Measurements from ENCODE around the gene AIPL1.

DNA sequence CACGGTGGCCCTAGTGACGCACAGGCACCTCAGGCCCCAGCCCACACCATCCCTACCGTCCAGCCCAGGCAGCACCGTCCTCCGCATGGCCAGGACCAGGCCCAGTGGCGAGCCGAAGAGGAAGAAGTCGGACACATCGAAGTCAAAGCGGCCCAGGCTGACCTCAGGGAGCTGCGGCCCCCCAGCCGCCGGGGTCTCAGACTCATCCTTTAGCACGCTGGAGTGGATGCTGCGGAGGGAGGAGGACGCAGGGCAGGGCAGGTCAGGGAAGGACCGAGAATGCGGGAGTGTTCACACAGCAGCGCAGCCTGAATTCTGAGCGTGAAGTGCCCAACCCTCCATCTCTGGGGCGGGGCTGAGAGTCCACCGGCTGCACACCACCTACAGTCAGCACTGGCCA, 39.5 kb upstream of the AIPL1 start:
- TF ChIP-seq, protein P1, sequence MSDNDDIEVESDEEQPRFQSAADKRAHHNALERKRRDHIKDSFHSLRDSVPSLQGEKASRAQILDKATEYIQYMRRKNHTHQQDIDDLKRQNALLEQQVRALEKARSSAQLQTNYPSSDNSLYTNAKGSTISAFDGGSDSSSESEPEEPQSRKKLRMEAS (IDR thresholded peaks at IDR 0.05), result no peak
- no peak for TF ChIP-seq ZNF274 (IDR thresholded peaks at IDR 0.05; ENCODE audit: low read depth, low read length)
- TF ChIP-seq POLR2A (IDR thresholded peaks at IDR 0.05; ENCODE audit: borderline replicate concordance, extremely low read depth, insufficient read depth, insufficient read length), result no peak
- TF ChIP-seq SP1 (IDR thresholded peaks at IDR 0.05; ENCODE audit: low read depth), result no peak
- TF ChIP-seq, protein P2, sequence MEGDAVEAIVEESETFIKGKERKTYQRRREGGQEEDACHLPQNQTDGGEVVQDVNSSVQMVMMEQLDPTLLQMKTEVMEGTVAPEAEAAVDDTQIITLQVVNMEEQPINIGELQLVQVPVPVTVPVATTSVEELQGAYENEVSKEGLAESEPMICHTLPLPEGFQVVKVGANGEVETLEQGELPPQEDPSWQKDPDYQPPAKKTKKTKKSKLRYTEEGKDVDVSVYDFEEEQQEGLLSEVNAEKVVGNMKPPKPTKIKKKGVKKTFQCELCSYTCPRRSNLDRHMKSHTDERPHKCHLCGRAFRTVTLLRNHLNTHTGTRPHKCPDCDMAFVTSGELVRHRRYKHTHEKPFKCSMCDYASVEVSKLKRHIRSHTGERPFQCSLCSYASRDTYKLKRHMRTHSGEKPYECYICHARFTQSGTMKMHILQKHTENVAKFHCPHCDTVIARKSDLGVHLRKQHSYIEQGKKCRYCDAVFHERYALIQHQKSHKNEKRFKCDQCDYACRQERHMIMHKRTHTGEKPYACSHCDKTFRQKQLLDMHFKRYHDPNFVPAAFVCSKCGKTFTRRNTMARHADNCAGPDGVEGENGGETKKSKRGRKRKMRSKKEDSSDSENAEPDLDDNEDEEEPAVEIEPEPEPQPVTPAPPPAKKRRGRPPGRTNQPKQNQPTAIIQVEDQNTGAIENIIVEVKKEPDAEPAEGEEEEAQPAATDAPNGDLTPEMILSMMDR (IDR thresholded peaks at IDR 0.05 in 2 of 3, conservative IDR thresholded peaks at IDR 0.05 in 1 of 3; ENCODE audit: borderline replicate concordance in 1 of 3, insufficient read depth in 1 of 3, low read depth in 2 of 3, low read length in 2 of 3), result no peak
- TF ChIP-seq, protein P3, sequence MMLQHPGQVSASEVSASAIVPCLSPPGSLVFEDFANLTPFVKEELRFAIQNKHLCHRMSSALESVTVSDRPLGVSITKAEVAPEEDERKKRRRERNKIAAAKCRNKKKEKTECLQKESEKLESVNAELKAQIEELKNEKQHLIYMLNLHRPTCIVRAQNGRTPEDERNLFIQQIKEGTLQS (IDR thresholded peaks at IDR 0.05), result no peak
- no peak for TF ChIP-seq TCF7L2 (IDR thresholded peaks at IDR 0.05; ENCODE audit: borderline replicate concordance, extremely low read depth, insufficient read depth, insufficient read length)
- no peak for TF ChIP-seq ZFX (IDR thresholded peaks at IDR 0.05)
- no peak for TF ChIP-seq POLR2AphosphoS5 (IDR thresholded peaks at IDR 0.05; ENCODE audit: low read depth, low read length)
- TF ChIP-seq JUND (IDR thresholded peaks at IDR 0.05), result no peak
- TF ChIP-seq EGR1 (IDR thresholded peaks at IDR 0.05; ENCODE audit: low read depth), result no peak
- TF ChIP-seq YY1 (IDR thresholded peaks at IDR 0.05; ENCODE audit: extremely low read depth, insufficient replicate concordance, low read depth, low read length), result no peak
